Endothelial cell of umbilical vein (primary cell): ENCODE results near the gene USP40. TPM values are rescaled to one million over a fixed set of nuclear protein-coding genes. Genes with fewer than 3 reads are reported as not detected.

Experiments used
- BruUV-seq: library from RNA; stranded (reverse); fragments of 400-500 nt; replicated peaks from 2 replicates; lab custom pipeline; 2021; lab: Mats Ljungman, UMichigan
- CTCF ChIA-PET: fragments of 300-600, 350-600 bp; sonication (Branson Sonifier 250); formaldehyde crosslinking; loops from one replicate; lab custom pipeline; 2021; ENCODE audit warnings: antibody characterized with exemption, inconsistent platforms; lab: Charles Lee
- POLR2A ChIA-PET: fragments of 300-600, 350-600 bp; sonication (Branson Sonifier 250); formaldehyde crosslinking; loops from one replicate; lab custom pipeline; 2021; ENCODE audit warnings: antibody characterized with exemption, inconsistent platforms; lab: Charles Lee
- DNase-seq: peaks from one replicate; pipeline ENCODE4 v3.0.0-alpha.2; 2011; ENCODE audit warnings: low read depth, low spot score
- FAIRE-seq: peaks from 2 replicates; lab custom pipeline; 2011; peaks lifted over from hg19 to GRCh38; lab: Jason Lieb, UNC
- H2AFZ ChIP-seq: 2 replicates; pipeline ENCODE4 v1.6.0; 2012; ENCODE audit warnings: low read depth, low read length, control low read depth, inconsistent platforms
- H3K27ac ChIP-seq: 2 replicates; pipeline ENCODE4 v1.5.1; 2011; ENCODE audit warnings: low read depth, mild to moderate bottlenecking, control low read depth, low read length, moderate library complexity; ENCODE audit not compliant: insufficient read depth
- H3K27me3 ChIP-seq, 2 experiments: 2 replicates each; pipeline versions ENCODE4 v1.6.0 to v1.6.1; 2011; ENCODE audit warnings: low read length in 2 of 2, mixed read lengths in 1 of 2; ENCODE audit not compliant: control insufficient read depth in 2 of 2, insufficient read depth in 2 of 2
- H3K36me3 ChIP-seq, 2 experiments: 2 replicates in 1 of 2; 3 replicates in 1 of 2; pipeline ENCODE4 v1.5.1; 2011; ENCODE audit warnings: low read length in 2 of 2, mild to moderate bottlenecking in 1 of 2, moderate library complexity in 1 of 2; ENCODE audit not compliant: control insufficient read depth in 2 of 2, insufficient read depth in 2 of 2; ENCODE audit errors: extremely low read depth in 1 of 2
- H3K4me1 ChIP-seq: 3 replicates; pipeline ENCODE4 v1.5.1; 2011; ENCODE audit warnings: mild to moderate bottlenecking, low read length; ENCODE audit not compliant: control insufficient read depth, insufficient read depth; ENCODE audit errors: extremely low read depth
- H3K4me2 ChIP-seq: 2 replicates; pipeline ENCODE4 v1.6.1; 2011; ENCODE audit warnings: low read length, control low read depth, mixed read lengths; ENCODE audit not compliant: insufficient read depth
- H3K4me3 ChIP-seq, 3 experiments: fragments of 200-600 bp in 1 of 3; sonication (generic), shearing (Covaris generic) in 1 of 3; replicated peaks in 1 of 3; 2 replicates each; pipeline ENCODE4 v1.5.1; 2011 to 2016; ENCODE audit warnings: control low read depth in 3 of 3, low read length in 3 of 3, mild to moderate bottlenecking in 2 of 3, inconsistent platforms in 1 of 3, low read depth in 1 of 3, moderate library complexity in 1 of 3; ENCODE audit not compliant: insufficient read depth in 1 of 3
- H3K79me2 ChIP-seq: 2 replicates; pipeline ENCODE4 v1.6.0; 2012; ENCODE audit warnings: low read length, inconsistent platforms; ENCODE audit not compliant: control insufficient read depth, insufficient read depth
- H3K9ac ChIP-seq: replicated peaks from 2 replicates; pipeline ENCODE3; 2011; ENCODE audit warnings: low read length, control low read depth; ENCODE audit not compliant: insufficient read depth; ENCODE audit errors: extremely low read depth
- H3K9me1 ChIP-seq: replicated peaks from 3 replicates; pipeline ENCODE4 v1.6.0; 2011; ENCODE audit warnings: mild to moderate bottlenecking, low read length; ENCODE audit not compliant: control insufficient read depth, insufficient read depth; ENCODE audit errors: extremely low read depth
- H3K9me3 ChIP-seq: replicated peaks from 2 replicates; pipeline ENCODE4 v1.5.1; 2012; ENCODE audit warnings: low read length, inconsistent platforms; ENCODE audit not compliant: control insufficient read depth, insufficient read depth
- H4K20me1 ChIP-seq: replicated peaks from 2 replicates; pipeline ENCODE3; 2011; ENCODE audit warnings: mild to moderate bottlenecking, low read length; ENCODE audit not compliant: control insufficient read depth, insufficient read depth; ENCODE audit errors: extremely low read depth
- CTCF ChIP-seq, 2 donors: IDR thresholded peaks; 1 replicate in 1 of 2; 2 replicates in 1 of 2; pipeline ENCODE4 v1.5.1; 2011; ENCODE audit warnings: low read length in 2 of 2, mild to moderate bottlenecking in 2 of 2, moderate library complexity in 2 of 2, control low read depth in 1 of 2, inconsistent platforms in 1 of 2, low read depth in 1 of 2; ENCODE audit not compliant: insufficient read depth in 1 of 2; ENCODE audit errors: extremely low read depth in 1 of 2
- EZH2 ChIP-seq: IDR thresholded peaks from 2 replicates; pipeline ENCODE4 v1.6.1; 2012; ENCODE audit warnings: borderline replicate concordance, low read depth, mild to moderate bottlenecking, moderate library complexity, low read length, inconsistent platforms; ENCODE audit not compliant: severe bottlenecking
- FOS ChIP-seq: IDR thresholded peaks from 2 replicates; pipeline ENCODE4 v1.6.1; 2011; ENCODE audit warnings: mild to moderate bottlenecking, low read length, moderate library complexity, borderline replicate concordance; ENCODE audit not compliant: insufficient read depth
- GATA2 ChIP-seq: IDR thresholded peaks from 2 replicates; pipeline ENCODE4 v1.7.0; 2011; ENCODE audit warnings: low read depth, mild to moderate bottlenecking, moderate library complexity, mixed read lengths, low read length; ENCODE audit not compliant: insufficient read length, insufficient read depth
- JUN ChIP-seq: IDR thresholded peaks from 2 replicates; pipeline ENCODE4 v1.6.1; 2011; ENCODE audit warnings: borderline replicate concordance, low read depth; ENCODE audit not compliant: insufficient read length, insufficient read depth
- MAX ChIP-seq: IDR thresholded peaks from 2 replicates; pipeline ENCODE4 v1.6.1; 2011; ENCODE audit not compliant: insufficient read depth, insufficient read length
- MYC ChIP-seq: IDR thresholded peaks from one replicate; pipeline ENCODE4 v1.6.1; 2011; ENCODE audit warnings: mild to moderate bottlenecking, low read depth, low read length
- POLR2A ChIP-seq: IDR thresholded peaks from 2 replicates; pipeline ENCODE4 v1.6.1; 2012; ENCODE audit warnings: low read depth, mild to moderate bottlenecking, control low read depth, low read length
- POLR2AphosphoS5 ChIP-seq: IDR thresholded peaks from 2 replicates; pipeline ENCODE4 v1.6.1; 2012; ENCODE audit warnings: low read depth, mild to moderate bottlenecking, control low read depth, low read length, moderate library complexity; ENCODE audit not compliant: insufficient read depth
- dilution Hi-C: fragments of 300-500 bp; cut with MboI; formaldehyde crosslinking; loops from one replicate; pipeline ENCODE4 v1.15.0; 2019; ENCODE audit warnings: low sequenced_read_pairs; ENCODE audit not compliant: extremely low pct_ligation_motif_present
- intact Hi-C: fragments of 100-400 bp; cut with micrococcal nuclease; formaldehyde crosslinking; loops from one replicate; pipeline ENCODE4 v1.10.0; 2022
- polyA plus RNA-seq, 4 experiments: library from polyadenylated mRNA; depleted of rRNA in 3 of 4; stranded (reverse) in 3 of 4; unstranded in 1 of 4; fragments of >200 nt; gene quantifications; 2 replicates each; pipeline versions ENCODE4 v1.2.1 to v1.2.3, GENCODE V29; 2011 to 2012; ENCODE audit warnings: missing spikeins in 1 of 4
- total RNA-seq: library from RNA; stranded (reverse); gene quantifications from 2 replicates; pipeline ENCODE4 v1.2.3, GENCODE V29; 2021

USP40 gene
- total and polyA plus RNA-seq, 2 donors (not counting 3 experiments of a cell fraction or from before 2014, with no cell fraction given) = 32.2 to 32.5 TPM

- POLR2A ChIA-PET = no interaction called here
- H3K27ac ChIP-seq = no peak overlapping the region
- no peaks in the 10 kb centered on the region for H3K9me1 ChIP-seq
- H3K4me3 ChIP-seq = no peak overlapping the region
- H3K9me3 ChIP-seq = no peaks in the 10 kb centered on the region
- CTCF ChIA-PET = interaction anchor here (1.2 to 6.3 kb wide), 5 partner anchors 18 to 386 kb away, joined by 3 to 191 read pairs (median 54); partner anchors contain the start of gene UGT1A5
- dilution Hi-C loops = no loop called here
- H4K20me1 ChIP-seq = no peaks in the 10 kb centered on the region
- peaks cover 0 to 12% of the 10 kb centered on the region in 2 experiments for H3K36me3 ChIP-seq
- H3K4me2 ChIP-seq = no peak overlapping the region
- FAIRE-seq (no peak), DNase-seq (no peak)
- intact Hi-C loops = loop anchor here (5.0 to 10.0 kb wide), 3 partner anchors 174 to 1671 kb away; no protein-coding TSS in a partner anchor
- H2AFZ ChIP-seq = no peak overlapping the region
- no peak for TF ChIP-seq CTCF (IDR thresholded peaks at IDR 0.05; ENCODE audit: extremely low read depth in 1 of 2, insufficient read depth in 1 of 2, low read depth in 1 of 2, low read length in 2 of 2)
- TF ChIP-seq MAX = no peak
- no peak for TF ChIP-seq POLR2AphosphoS5
- TF ChIP-seq FOS = no peak
- no peak for TF ChIP-seq POLR2A
- TF ChIP-seq GATA2 = no peak
- no peak for TF ChIP-seq JUN
- no peak for TF ChIP-seq EZH2
- TF ChIP-seq MYC = no peak
- no TSS peak for BruUV-seq
- H3K27me3 ChIP-seq = no peaks in the 10 kb centered on the region
- H3K9ac ChIP-seq = no peak overlapping the region
- no peaks in the 10 kb centered on the region for H3K4me1 ChIP-seq
- H3K79me2 ChIP-seq = no peaks in the 10 kb centered on the region
Observed at GRCh38 chr2:233446606-233447305, 119.8 kb downstream of the USP40 start.
